HepG2 (cell line): ENCODE results near the gene HSPB2. TPM values are rescaled to one million over a fixed set of nuclear protein-coding genes. Genes with fewer than 3 reads are reported as not detected.

Source experiments
- ATAD3A ChIP-seq: sonication (generic); formaldehyde crosslinking; IDR thresholded peaks from 2 replicates; pipeline ENCODE4 v1.4.0; 2020; ENCODE audit warnings: missing genetic modification reagents
- KDM5A ChIP-seq: fragments of 200-600 bp; sonication (generic); IDR thresholded peaks from 2 replicates; pipeline ENCODE4 v1.7.0; 2018; ENCODE audit warnings: antibody characterized with exemption, mild to moderate bottlenecking, low read length, borderline replicate concordance
- MTF2 ChIP-seq: sonication (generic); formaldehyde crosslinking; IDR thresholded peaks from 2 replicates; pipeline ENCODE4 v1.5.0; 2020; ENCODE audit warnings: missing genetic modification reagents, borderline replicate concordance
- NFIC ChIP-seq: IDR thresholded peaks from 2 replicates; pipeline ENCODE4 v1.6.1; 2012; ENCODE audit warnings: mild to moderate bottlenecking, low read length, inconsistent platforms
- PCBP1 ChIP-seq: fragments of 200-400 bp; formaldehyde crosslinking; IDR thresholded peaks from 2 replicates; pipeline ENCODE4 v1.6.1; 2017; ENCODE audit warnings: mild to moderate bottlenecking, low read depth, low read length, borderline replicate concordance
- PHF8 ChIP-seq: sonication (generic); formaldehyde crosslinking; IDR thresholded peaks from 2 replicates; pipeline ENCODE4 v1.5.0; 2020; ENCODE audit warnings: missing genetic modification reagents
- RCOR2 ChIP-seq: IDR thresholded peaks from 2 replicates; pipeline ENCODE4 v1.6.1; 2016; ENCODE audit warnings: missing biosample characterization, missing genetic modification reagents
- SNAI1 ChIP-seq: sonication (generic); formaldehyde crosslinking; IDR thresholded peaks from 2 replicates; pipeline ENCODE4 v1.5.0; 2020; ENCODE audit warnings: mild to moderate bottlenecking, missing genetic modification reagents, borderline replicate concordance
- STAT5B ChIP-seq: sonication (generic); formaldehyde crosslinking; IDR thresholded peaks from 2 replicates; pipeline ENCODE4 v1.4.0; 2020; ENCODE audit warnings: missing genetic modification reagents
- ZBTB20 ChIP-seq: sonication (generic); formaldehyde crosslinking; IDR thresholded peaks from 2 replicates; pipeline ENCODE4 v1.8.1; 2023; ENCODE audit warnings: missing genetic modification reagents, low read depth, mild to moderate bottlenecking, borderline replicate concordance
- ZFP62 ChIP-seq: sonication (generic); formaldehyde crosslinking; IDR thresholded peaks from 2 replicates; pipeline ENCODE4 v1.4.0; 2020; ENCODE audit warnings: missing genetic modification reagents
- ZNF317 ChIP-seq: sonication (generic); formaldehyde crosslinking; IDR thresholded peaks from 2 replicates; pipeline ENCODE4 v1.5.0; 2020; ENCODE audit warnings: mild to moderate bottlenecking, missing genetic modification reagents
- ZNF354B ChIP-seq: sonication (generic); formaldehyde crosslinking; IDR thresholded peaks from 2 replicates; pipeline ENCODE4 v1.8.0; 2022; ENCODE audit warnings: mild to moderate bottlenecking, missing genetic modification reagents
- ZNF530 ChIP-seq: sonication (generic); formaldehyde crosslinking; IDR thresholded peaks from 2 replicates; pipeline ENCODE4 v1.5.0; 2020; ENCODE audit warnings: low read depth, mild to moderate bottlenecking, missing genetic modification reagents
- ZNF678 ChIP-seq: sonication (generic); formaldehyde crosslinking; IDR thresholded peaks from 2 replicates; pipeline ENCODE4 v1.4.0; 2020; ENCODE audit warnings: mild to moderate bottlenecking, missing genetic modification reagents
- ZNF747 ChIP-seq: sonication (generic); formaldehyde crosslinking; IDR thresholded peaks from 2 replicates; pipeline ENCODE4 v1.8.1; 2023; ENCODE audit warnings: missing genetic modification reagents, mild to moderate bottlenecking, borderline replicate concordance
- ZNF761 ChIP-seq: sonication (generic); formaldehyde crosslinking; conservative IDR thresholded peaks from 2 replicates; pipeline ENCODE4 v1.4.0; 2020; ENCODE audit warnings: mild to moderate bottlenecking, missing genetic modification reagents
- ZNF782 ChIP-seq: sonication (generic); formaldehyde crosslinking; IDR thresholded peaks from 2 replicates; pipeline ENCODE4 v1.4.0; 2020; ENCODE audit warnings: missing genetic modification reagents, mild to moderate bottlenecking, borderline replicate concordance
- ZNF878 ChIP-seq: sonication (generic); formaldehyde crosslinking; IDR thresholded peaks from 2 replicates; pipeline ENCODE4 v1.8.1; 2023; ENCODE audit warnings: mild to moderate bottlenecking, missing genetic modification reagents, moderate library complexity
- polyA plus RNA-seq, 8 experiments: library from polyadenylated mRNA; depleted of rRNA in 3 of 8; stranded (reverse) in 7 of 8; unstranded in 1 of 8; fragments of >200 nt; fragmentation: Illumina TruSeq in 4 of 8; extraction: Trizol in 4 of 8; gene quantifications; 2 replicates each; pipeline versions ENCODE4 v1.2.1 to v1.2.3, GENCODE V29; 2011 to 2016; ENCODE audit warnings: low read depth in 4 of 8, missing spikeins in 1 of 8, mixed read lengths in 1 of 8; ENCODE audit not compliant: insufficient read depth in 1 of 8
- total RNA-seq, 5 experiments: library from RNA; depleted of rRNA; stranded (reverse); fragments of >200 nt; fragmentation: Illumina TruSeq; extraction: Trizol; gene quantifications; 2 replicates each; pipeline ENCODE4 v1.2.3, GENCODE V29; 2016; ENCODE audit warnings: low read depth in 1 of 5
- TF ChIP-seq, protein P1 (sequence below): sonication (generic); formaldehyde crosslinking; IDR thresholded peaks from 2 replicates; pipeline ENCODE4 v1.4.0; 2020; ENCODE audit warnings: missing genetic modification reagents, borderline replicate concordance
- TF ChIP-seq, protein P2 (sequence below): IDR thresholded peaks from 2 replicates; pipeline ENCODE4 v1.6.1; 2016; ENCODE audit warnings: control low read depth
- TF ChIP-seq, protein P3 (sequence below): sonication (generic); formaldehyde crosslinking; IDR thresholded peaks from 2 replicates; pipeline ENCODE4 v1.5.1; 2020; ENCODE audit warnings: mild to moderate bottlenecking, missing genetic modification reagents
- TF ChIP-seq, protein P4 (sequence below): IDR thresholded peaks from 2 replicates; pipeline ENCODE4 v1.6.1; 2012; ENCODE audit warnings: low read depth, low read length, improper control_type of control experiment

HSPB2 gene
- total and polyA plus RNA-seq, 2 of the 13 experiments (the other 11 are each of a cell fraction or from before 2014, with no cell fraction given) = 0.04 TPM; not detected in 1

DNA sequence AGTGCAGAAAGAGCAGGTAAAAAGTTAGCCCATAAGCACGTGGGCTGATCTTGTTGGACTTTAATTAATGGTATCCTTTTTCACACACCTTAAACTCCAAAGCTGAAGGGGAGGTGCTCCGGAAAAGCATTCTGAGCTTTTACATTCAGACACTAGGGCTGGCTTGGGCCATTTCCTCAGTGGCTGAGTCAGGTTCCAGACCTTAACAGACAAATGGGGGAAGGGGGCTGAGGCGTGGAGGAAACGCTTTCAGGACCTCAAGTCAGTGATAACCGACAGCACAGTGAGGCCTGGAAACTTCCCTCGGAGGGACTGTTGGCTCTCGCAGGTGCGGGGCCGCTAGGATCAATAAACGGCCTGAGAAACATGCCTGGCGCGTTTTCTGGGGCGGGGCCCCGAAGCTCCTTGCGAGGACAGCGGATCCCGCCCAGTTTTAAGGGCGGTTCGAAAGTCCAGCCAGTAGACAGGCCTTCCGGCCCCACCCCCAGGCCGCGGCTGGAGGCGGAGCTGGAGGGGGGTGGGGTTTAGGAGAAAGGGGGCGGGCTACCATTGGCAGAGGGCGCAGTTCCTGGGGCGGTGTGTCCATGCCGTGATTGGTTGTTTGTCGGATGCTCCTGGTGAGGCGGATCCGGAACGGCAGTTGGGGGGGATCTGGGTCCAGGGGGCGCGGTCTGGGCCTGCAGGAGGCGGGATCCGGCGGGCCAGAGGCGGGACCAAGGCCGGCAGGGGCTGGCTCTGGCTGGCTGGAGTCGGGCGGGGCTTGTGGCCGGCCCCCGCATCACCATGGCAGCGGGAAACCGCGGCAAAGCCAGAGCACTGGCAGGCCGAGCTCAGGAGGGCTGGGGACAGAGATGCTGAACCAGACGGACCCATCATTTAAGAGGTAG is 14.2 kb downstream of the HSPB2 start (continued):
- TF ChIP-seq STAT5B (CRISPR knock-in tag) = no peak
- no peak for TF ChIP-seq SNAI1 (CRISPR knock-in tag)
- no peak for TF ChIP-seq ZNF782 (CRISPR knock-in tag)
- no peak for TF ChIP-seq ZNF678 (CRISPR knock-in tag)
- TF ChIP-seq PHF8 (CRISPR knock-in tag) = peak; percentile 73
- TF ChIP-seq MTF2 = no peak
- TF ChIP-seq, protein P1, sequence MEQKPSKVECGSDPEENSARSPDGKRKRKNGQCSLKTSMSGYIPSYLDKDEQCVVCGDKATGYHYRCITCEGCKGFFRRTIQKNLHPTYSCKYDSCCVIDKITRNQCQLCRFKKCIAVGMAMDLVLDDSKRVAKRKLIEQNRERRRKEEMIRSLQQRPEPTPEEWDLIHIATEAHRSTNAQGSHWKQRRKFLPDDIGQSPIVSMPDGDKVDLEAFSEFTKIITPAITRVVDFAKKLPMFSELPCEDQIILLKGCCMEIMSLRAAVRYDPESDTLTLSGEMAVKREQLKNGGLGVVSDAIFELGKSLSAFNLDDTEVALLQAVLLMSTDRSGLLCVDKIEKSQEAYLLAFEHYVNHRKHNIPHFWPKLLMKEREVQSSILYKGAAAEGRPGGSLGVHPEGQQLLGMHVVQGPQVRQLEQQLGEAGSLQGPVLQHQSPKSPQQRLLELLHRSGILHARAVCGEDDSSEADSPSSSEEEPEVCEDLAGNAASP (CRISPR knock-in tag) = no peak
- TF ChIP-seq ZFP62 (CRISPR knock-in tag) = no peak
- TF ChIP-seq ZNF878 (CRISPR knock-in tag) = no peak
- TF ChIP-seq ZNF530 (CRISPR knock-in tag) = no peak
- TF ChIP-seq, protein P2, sequence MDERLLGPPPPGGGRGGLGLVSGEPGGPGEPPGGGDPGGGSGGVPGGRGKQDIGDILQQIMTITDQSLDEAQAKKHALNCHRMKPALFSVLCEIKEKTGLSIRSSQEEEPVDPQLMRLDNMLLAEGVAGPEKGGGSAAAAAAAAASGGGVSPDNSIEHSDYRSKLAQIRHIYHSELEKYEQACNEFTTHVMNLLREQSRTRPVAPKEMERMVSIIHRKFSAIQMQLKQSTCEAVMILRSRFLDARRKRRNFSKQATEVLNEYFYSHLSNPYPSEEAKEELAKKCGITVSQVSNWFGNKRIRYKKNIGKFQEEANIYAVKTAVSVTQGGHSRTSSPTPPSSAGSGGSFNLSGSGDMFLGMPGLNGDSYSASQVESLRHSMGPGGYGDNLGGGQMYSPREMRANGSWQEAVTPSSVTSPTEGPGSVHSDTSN (CRISPR knock-in tag) = no peak
- 0 out of 2 replicates have a peak, but pooled peaks have one; percentile 70 for TF ChIP-seq PCBP1
- TF ChIP-seq ZNF747 (CRISPR knock-in tag) = peak; percentile 47; the same call in 1 of the 2 replicates
- TF ChIP-seq KDM5A = no peak
- TF ChIP-seq ZNF761 (CRISPR knock-in tag) = peak; percentile 62; the same call in 1 of the 2 replicates
- no peak for TF ChIP-seq ZNF317
- TF ChIP-seq, protein P3, sequence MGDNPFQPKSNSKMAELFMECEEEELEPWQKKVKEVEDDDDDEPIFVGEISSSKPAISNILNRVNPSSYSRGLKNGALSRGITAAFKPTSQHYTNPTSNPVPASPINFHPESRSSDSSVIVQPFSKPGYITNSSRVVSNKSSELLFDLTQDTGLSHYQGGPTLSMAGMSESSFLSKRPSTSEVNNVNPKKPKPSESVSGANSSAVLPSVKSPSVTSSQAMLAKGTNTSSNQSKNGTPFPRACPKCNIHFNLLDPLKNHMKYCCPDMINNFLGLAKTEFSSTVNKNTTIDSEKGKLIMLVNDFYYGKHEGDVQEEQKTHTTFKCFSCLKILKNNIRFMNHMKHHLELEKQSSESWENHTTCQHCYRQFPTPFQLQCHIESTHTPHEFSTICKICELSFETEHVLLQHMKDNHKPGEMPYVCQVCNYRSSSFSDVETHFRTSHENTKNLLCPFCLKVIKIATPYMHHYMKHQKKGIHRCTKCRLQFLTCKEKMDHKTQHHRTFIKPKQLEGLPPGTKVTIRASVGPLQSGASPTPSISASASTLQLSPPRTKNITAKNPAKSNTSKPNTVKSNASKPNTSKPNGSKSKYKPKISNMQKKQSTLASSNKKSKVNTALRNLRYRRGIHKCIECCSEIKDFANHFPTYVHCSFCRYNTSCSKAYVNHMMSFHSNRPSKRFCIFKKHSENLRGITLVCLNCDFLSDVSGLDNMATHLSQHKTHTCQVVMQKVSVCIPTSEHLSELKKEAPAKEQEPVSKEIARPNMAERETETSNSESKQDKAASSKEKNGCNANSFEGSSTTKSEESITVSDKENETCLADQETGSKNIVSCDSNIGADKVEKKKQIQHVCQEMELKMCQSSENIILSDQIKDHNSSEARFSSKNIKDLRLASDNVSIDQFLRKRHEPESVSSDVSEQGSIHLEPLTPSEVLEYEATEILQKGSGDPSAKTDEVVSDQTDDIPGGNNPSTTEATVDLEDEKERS (CRISPR knock-in tag) = no peak
- TF ChIP-seq, protein P4, sequence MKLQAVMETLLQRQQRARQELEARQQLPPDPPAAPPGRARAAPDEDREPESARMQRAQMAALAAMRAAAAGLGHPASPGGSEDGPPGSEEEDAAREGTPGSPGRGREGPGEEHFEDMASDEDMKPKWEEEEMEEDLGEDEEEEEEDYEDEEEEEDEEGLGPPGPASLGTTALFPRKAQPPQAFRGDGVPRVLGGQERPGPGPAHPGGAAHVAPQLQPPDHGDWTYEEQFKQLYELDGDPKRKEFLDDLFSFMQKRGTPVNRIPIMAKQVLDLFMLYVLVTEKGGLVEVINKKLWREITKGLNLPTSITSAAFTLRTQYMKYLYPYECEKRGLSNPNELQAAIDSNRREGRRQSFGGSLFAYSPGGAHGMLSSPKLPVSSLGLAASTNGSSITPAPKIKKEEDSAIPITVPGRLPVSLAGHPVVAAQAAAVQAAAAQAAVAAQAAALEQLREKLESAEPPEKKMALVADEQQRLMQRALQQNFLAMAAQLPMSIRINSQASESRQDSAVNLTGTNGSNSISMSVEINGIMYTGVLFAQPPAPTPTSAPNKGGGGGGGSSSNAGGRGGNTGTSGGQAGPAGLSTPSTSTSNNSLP = no peak
- TF ChIP-seq RCOR2 (CRISPR knock-in tag) = no peak
- no peak for TF ChIP-seq ZBTB20 (CRISPR knock-in tag)
- no peak for TF ChIP-seq ATAD3A
- TF ChIP-seq ZNF354B (CRISPR knock-in tag) = no peak
- no peak for TF ChIP-seq NFIC
